Hippocampal formation (tissue), 2 donors: ENCODE results near the gene MUC5B.

Source experiments
- DNase-seq, 2 donors: peaks; one replicate each; lab custom pipeline; 2025; lab: John Stamatoyannopoulos, UW

Gene MUC5B

DNA sequence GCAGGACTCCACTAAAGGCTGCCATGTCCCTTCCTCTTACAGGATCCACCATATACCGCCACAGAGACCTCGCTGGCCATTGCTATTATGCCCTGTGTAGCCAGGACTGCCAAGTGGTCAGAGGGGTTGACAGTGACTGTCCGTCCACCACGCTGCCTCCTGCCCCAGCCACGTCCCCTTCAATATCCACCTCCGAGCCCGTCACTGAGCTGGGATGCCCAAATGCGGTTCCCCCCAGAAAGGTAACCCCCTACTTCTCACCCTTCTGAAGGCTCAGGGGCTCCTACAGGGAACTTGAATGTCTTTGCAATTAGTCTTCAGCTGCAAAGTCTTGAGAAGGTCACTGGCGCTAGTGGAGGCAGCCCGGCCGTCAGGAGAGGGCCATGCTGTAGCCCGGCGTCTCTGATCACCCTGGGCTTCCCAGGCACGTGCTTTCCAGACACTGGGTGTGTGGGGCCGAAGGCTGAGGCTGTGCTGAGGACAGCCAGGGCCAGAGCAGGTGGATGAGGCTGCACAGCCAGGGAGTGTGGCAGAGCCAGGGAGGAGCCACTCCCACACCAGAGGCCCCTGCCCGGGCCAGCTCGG lies 30.0 kb upstream of the MUC5B start:
- DNase-seq: no peak

- no peak for DNase-seq
These were observed 29.3 kb upstream of the MUC5B start for GRCh38 chr11:1193326-1194230.

DNA sequence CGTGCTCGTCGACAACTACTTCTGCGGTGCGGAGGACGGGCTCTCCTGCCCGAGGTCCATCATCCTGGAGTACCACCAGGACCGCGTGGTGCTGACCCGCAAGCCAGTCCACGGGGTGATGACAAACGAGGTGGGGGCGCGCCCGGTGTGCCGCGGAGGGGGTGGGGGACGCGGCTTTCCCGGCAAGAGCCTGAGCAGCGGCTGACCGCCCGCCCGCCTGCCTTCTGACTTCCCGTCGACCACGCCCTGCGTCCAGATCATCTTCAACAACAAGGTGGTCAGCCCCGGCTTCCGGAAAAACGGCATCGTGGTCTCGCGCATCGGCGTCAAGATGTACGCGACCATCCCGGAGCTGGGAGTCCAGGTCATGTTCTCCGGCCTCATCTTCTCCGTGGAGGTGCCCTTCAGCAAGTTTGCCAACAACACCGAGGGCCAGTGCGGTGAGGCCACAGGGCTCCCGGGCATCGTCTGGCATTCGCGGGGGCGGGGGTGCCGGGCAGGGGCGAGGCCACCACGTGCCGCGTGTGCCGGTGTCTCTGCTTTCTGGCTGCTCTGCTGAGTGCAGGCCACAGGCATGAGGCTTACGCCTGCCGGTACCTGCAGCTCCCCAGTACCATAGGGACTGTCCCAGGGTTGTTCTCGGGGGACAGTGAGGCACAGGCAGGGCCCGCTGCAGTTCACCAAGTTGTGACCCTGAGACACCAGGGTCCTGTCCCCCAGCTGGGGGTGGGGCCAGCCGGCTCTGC lies 28.5 kb upstream of the MUC5B start:
- DNase-seq: no peak

- DNase-seq: no peak
These were observed 27.7 kb upstream of the MUC5B start for GRCh38 chr11:1194977-1195681.

DNA sequence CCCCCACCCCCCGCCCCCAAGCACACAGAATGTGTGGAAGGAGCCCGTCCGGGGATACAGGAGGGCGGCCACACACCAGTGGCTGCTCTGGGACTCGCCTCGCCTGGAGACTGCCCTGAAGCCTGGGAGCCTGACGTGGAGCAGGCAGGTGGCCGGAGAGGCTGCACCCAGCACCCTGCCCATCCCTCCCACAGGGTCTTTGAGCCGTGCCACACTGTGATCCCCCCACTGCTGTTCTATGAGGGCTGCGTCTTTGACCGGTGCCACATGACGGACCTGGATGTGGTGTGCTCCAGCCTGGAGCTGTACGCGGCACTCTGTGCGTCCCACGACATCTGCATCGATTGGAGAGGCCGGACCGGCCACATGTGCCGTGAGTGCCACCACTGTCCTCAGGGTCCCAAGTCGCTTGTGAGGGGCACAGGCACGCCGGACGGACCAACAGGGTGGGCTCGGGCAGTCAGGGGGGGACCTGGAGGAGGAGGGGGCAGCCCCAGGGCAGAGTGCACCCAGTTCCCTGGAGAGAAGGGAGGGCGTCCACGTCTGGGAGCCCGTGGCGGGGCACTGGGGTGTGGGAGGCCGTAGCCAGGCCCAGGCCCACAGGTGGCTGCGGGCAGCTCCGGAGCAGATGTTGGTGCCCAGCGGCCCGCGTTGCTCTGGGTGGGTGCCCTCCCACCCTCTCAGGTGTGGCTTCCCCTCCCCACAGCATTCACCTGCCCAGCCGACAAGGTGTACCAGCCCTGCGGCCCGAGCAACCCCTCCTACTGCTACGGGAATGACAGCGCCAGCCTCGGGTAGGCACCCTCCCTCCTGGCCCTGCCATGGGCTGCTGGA lies 27.0 kb upstream of the MUC5B start:
- DNase-seq: no peak

DNA sequence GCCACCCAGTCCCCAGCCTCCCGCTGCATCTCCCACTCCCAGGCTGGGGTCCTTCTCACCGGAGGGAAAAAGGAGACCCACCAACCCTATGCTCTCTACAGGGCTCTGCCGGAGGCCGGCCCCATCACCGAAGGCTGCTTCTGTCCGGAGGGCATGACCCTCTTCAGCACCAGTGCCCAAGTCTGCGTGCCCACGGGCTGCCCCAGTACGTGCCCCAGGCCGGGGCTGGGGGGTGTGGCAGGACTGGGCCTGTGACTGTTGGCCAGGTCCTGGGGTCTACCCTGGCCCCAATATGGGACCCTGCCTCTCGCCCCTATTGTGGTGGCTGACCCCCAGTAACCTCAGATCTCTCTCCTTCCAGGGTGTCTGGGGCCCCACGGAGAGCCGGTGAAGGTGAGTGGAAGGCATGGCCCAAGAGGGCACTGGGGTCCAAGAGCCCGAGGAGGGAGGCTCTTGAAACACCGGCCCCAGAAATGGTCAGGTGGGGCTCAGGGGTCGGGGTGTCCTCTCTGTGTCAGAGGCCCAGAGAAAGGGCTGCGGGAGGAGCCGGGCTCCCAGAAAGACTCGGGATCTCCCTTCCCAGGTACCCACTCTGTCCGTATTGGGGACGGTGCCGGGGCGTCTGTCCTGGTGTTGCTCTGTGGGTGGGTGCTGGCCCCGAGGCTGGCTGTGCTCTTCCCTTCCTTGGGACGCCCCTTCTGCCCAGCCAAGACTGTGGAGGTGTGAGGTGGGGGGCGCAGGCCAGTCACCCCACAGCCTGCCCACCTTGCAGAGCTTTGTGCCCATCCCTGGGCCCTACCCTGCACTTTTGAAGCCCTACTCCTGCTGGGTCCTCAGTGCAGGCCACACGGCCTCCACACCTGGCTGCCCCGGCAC lies 26.1 kb upstream of the MUC5B start:
- no peak for DNase-seq

GRCh38 chr11:1197431-1197885 lies 25.4 kb upstream of the MUC5B start:
- no peak for DNase-seq

- no peak for DNase-seq
These were observed 24.8 kb upstream of the MUC5B start for GRCh38 chr11:1197886-1198560.

- no peak for DNase-seq
These were observed 24.2 kb upstream of the MUC5B start for GRCh38 chr11:1198561-1199240.

DNA sequence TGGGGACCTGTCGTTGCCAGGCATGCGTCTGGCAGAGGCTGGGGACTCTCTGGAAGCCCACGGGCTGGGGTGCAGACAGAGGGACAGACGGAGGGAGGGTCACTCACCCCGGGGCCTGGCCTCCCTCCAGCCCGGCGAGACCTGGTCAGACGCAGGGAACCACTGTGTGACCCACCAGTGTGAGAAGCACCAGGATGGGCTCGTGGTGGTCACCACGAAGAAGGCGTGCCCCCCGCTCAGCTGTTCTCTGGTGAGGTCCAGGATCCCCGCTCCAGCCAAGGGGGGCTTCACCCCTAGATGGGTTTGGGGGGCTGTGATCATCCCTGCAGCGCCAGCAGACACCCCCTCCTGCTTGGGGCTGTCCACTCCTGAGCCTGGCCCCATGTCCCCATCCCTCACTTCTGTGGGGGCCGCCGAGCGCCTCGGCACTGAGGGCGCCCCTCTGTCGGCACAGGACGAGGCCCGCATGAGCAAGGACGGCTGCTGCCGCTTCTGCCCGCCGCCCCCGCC lies 23.6 kb upstream of the MUC5B start:
- DNase-seq: no peak

DNA sequence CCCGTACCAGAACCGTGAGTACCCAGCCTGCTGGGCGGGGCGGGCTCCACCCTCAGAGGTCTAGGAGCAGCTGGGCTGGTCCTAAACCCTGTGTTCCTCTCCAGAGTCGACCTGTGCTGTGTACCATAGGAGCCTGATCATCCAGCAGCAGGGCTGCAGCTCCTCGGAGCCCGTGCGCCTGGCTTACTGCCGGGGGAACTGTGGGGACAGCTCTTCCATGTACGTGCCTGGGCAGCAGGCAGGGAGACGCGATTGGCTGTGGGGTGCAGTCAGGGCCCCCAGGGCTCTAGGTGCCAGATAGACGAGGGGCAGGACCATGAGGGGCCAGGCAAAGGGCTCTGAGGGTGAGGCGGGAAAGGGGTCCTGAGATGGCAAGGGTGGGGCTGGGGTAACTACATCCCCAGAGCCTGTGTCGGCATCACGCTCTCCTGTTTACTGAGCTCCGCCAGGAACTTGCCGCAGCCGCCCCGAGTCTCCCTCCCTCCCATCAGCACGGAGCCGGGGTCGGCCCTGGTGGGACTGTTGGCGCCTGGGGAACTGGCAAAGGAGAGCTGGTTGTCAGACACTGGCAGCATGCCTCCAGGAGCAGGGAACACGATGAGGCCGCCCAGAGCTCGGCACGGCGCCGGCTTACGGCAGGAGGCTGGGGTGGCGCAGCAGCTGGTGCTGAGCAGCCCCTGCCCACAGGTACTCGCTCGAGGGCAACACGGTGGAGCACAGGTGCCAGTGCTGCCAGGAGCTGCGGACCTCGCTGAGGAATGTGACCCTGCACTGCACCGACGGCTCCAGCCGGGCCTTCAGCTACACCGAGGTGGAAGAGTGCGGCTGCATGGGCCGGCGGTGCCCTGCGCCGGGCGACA lies 22.9 kb upstream of the MUC5B start:
- DNase-seq: no peak

DNA sequence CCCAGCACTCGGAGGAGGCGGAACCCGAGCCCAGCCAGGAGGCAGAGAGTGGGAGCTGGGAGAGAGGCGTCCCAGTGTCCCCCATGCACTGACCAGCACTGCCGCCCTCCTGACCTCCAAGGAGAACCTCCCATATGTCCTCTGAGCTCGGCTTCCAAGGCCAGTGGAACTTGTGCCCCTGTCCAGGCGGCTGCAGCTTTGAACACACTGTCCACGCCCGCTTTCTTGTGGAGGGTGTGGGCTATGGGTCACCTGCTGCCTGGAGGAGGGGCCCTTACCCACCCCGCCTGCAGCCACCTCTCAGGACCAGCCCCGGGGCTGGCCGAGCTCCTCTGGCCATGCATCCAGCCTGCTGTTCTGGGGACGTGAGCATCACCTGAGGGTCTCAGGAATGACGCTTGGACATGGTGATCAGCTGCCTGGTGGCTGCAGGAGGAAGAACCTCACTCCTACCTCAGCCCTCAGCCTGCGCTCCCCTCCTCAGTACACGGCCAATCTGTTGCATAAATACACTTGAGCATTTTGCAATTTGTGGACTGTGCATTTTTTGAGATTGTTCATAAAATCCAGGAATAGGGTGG lies 22.2 kb upstream of the MUC5B start:
- DNase-seq: no peak

DNA sequence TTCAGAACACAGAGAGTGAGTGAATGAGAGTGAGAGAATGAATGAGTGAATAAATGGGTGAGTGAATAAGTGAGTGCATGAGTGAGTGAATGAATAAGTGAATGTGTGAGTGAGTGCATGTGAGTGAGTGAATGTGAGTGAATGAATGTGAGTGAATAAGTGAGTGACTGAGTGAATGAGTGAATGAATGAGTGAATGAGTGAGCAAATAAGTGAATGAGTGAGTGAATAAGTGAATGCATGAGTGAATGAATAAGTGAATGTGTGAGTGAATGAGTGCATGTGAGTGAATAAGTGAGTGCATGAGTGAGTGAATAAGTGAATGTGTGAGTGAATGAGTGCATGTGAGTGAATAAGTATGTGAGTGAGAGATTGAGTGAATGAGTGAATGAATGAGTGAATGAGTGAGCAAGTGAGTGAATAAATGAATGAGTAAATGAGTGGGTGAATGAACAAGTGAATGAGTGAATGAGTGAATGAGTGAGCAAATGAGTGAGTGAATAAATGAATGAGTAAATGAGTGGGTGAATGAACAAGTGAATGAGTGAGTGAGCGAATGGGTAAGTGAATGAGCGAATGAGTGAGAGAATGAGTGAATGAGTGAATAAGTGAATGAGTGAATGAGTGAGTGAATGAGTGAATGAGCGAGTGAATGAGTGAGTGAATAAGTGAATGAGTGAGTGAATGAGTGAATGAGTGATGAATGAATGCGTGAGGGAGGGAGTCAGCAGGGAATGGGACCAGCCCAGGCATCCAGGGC lies 21.3 kb upstream of the MUC5B start:
- no peak for DNase-seq

- no peak for DNase-seq
These were observed 20.6 kb upstream of the MUC5B start for GRCh38 chr11:1202154-1202775.

GRCh38 chr11:1202776-1203504 lies 19.9 kb upstream of the MUC5B start:
- DNase-seq: peak in 1 of 2 donors; percentile 20
